MM.1S (cell line): ENCODE measurements around the gene UBE2D4.

Experiments
- DNase-seq: peaks from one replicate; pipeline ENCODE4 v3.0.0-alpha.2; 2015
- H2AFZ ChIP-seq: fragments of 300-600 bp; sonication (generic); 2 replicates; pipeline ENCODE4 v1.6.0; 2016; ENCODE audit warnings: antibody characterized with exemption, low read length
- H3F3A ChIP-seq: fragments of 300-600 bp; sonication (generic); 2 replicates; pipeline ENCODE4 v1.6.1; 2016; ENCODE audit warnings: mild to moderate bottlenecking, antibody characterized with exemption, low read length, moderate library complexity, mixed read lengths; ENCODE audit not compliant: insufficient read depth
- H3K27ac ChIP-seq: fragments of 300-600 bp; sonication (generic); 2 replicates; pipeline ENCODE4 v1.5.1; 2016; ENCODE audit warnings: mild to moderate bottlenecking, low read length
- H3K27me3 ChIP-seq: fragments of 300-600 bp; sonication (generic); replicated peaks from 2 replicates; pipeline ENCODE4 v1.6.0; 2016; ENCODE audit warnings: low read length; ENCODE audit not compliant: insufficient read depth
- H3K36me3 ChIP-seq: fragments of 300-600 bp; sonication (generic); replicated peaks from 2 replicates; pipeline ENCODE4 v1.6.1; 2016; ENCODE audit warnings: mild to moderate bottlenecking, low read length, mixed read lengths; ENCODE audit not compliant: insufficient read depth
- H3K4me1 ChIP-seq: fragments of 300-600 bp; sonication (generic); 2 replicates; pipeline ENCODE4 v1.6.1; 2016; ENCODE audit warnings: low read length, mixed read lengths
- H3K4me2 ChIP-seq: fragments of 300-600 bp; sonication (generic); 2 replicates; pipeline ENCODE4 v1.6.0; 2016; ENCODE audit warnings: low read depth, low read length
- H3K4me3 ChIP-seq: fragments of 300-600 bp; sonication (generic); 2 replicates; pipeline ENCODE4 v1.5.1; 2016; ENCODE audit warnings: low read length, mixed read lengths
- H3K79me2 ChIP-seq: fragments of 300-600 bp; sonication (generic); 2 replicates; pipeline ENCODE4 v1.6.1; 2016; ENCODE audit warnings: mixed run types, low read length, mixed read lengths
- H3K9ac ChIP-seq: fragments of 300-600 bp; sonication (generic); 2 replicates; pipeline ENCODE4 v1.6.1; 2016; ENCODE audit warnings: low read length, mixed read lengths
- H3K9me2 ChIP-seq: fragments of 300-600 bp; sonication (generic); replicated peaks from 2 replicates; pipeline ENCODE4 v1.6.1; 2016; ENCODE audit warnings: mild to moderate bottlenecking, low read length, mixed read lengths; ENCODE audit not compliant: insufficient read depth
- H3K9me3 ChIP-seq: fragments of 300-600 bp; sonication (generic); replicated peaks from 2 replicates; pipeline ENCODE4 v1.6.1; 2016; ENCODE audit warnings: mild to moderate bottlenecking, low read length, mixed read lengths; ENCODE audit not compliant: insufficient read depth
- H4K20me1 ChIP-seq: fragments of 300-600 bp; sonication (generic); 2 replicates; pipeline ENCODE4 v1.6.1; 2016; ENCODE audit warnings: mild to moderate bottlenecking, low read length, moderate library complexity, mixed read lengths; ENCODE audit not compliant: insufficient read depth
- EZH2 ChIP-seq: fragments of 300-600 bp; sonication (generic); optimal IDR thresholded peaks from 2 replicates; pipeline ENCODE3; 2017; ENCODE audit warnings: low read depth, mild to moderate bottlenecking, antibody characterized with exemption, low read length, mixed read lengths
- EZH2phosphoT487 ChIP-seq: fragments of 300-600 bp; sonication (generic); IDR thresholded peaks from 2 replicates; pipeline ENCODE4 v1.6.1; 2018; ENCODE audit warnings: antibody characterized with exemption, low read length
- TF ChIP-seq, protein P1 (sequence below): fragments of 300-600 bp; sonication (generic); IDR thresholded peaks from 2 replicates; pipeline ENCODE4 v1.5.1; 2016; ENCODE audit warnings: antibody characterized with exemption, low read length, mixed read lengths

Gene UBE2D4

DNA sequence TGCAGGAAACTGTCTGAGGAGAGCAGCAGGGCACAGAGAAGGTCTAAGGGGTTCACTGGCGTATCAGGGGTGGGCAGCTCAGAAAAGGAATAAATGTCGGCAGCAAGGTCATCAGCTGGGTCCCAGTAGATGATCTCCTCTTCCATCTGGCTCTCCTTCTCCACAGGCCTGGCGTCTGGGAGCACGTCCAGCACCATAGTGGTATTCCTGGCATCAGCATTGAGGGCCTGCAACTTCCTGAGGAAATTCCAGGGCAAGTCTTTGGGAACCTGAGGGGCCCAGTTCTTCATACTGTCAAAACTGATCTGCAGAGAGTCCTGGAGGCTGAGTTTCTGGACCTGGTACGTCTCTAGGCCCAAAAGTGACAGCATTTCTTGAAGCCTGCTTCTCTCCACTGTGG, 47.4 kb upstream of the UBE2D4 start:
- no peaks in the 10 kb centered on the region for H3K9me3 ChIP-seq
- no peaks in the 10 kb centered on the region for H3K27me3 ChIP-seq
- no peak overlapping the region for H3K9ac ChIP-seq
- H3F3A ChIP-seq: no peaks in the 10 kb centered on the region
- no peaks in the 10 kb centered on the region for H3K36me3 ChIP-seq
- no peaks in the 10 kb centered on the region for H3K9me2 ChIP-seq
- H3K79me2 ChIP-seq: no peaks in the 10 kb centered on the region
- H3K4me1 ChIP-seq: no peaks in the 10 kb centered on the region
- H2AFZ ChIP-seq: no peak overlapping the region
- H3K4me2 ChIP-seq: no peak overlapping the region
- no peak overlapping the region for H3K27ac ChIP-seq
- no peaks in the 10 kb centered on the region for H4K20me1 ChIP-seq
- H3K4me3 ChIP-seq: no peak overlapping the region
- DNase-seq: no peak
- TF ChIP-seq, protein P1, sequence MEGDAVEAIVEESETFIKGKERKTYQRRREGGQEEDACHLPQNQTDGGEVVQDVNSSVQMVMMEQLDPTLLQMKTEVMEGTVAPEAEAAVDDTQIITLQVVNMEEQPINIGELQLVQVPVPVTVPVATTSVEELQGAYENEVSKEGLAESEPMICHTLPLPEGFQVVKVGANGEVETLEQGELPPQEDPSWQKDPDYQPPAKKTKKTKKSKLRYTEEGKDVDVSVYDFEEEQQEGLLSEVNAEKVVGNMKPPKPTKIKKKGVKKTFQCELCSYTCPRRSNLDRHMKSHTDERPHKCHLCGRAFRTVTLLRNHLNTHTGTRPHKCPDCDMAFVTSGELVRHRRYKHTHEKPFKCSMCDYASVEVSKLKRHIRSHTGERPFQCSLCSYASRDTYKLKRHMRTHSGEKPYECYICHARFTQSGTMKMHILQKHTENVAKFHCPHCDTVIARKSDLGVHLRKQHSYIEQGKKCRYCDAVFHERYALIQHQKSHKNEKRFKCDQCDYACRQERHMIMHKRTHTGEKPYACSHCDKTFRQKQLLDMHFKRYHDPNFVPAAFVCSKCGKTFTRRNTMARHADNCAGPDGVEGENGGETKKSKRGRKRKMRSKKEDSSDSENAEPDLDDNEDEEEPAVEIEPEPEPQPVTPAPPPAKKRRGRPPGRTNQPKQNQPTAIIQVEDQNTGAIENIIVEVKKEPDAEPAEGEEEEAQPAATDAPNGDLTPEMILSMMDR: no peak
- no peak for TF ChIP-seq EZH2phosphoT487
- TF ChIP-seq EZH2: no peak

DNA sequence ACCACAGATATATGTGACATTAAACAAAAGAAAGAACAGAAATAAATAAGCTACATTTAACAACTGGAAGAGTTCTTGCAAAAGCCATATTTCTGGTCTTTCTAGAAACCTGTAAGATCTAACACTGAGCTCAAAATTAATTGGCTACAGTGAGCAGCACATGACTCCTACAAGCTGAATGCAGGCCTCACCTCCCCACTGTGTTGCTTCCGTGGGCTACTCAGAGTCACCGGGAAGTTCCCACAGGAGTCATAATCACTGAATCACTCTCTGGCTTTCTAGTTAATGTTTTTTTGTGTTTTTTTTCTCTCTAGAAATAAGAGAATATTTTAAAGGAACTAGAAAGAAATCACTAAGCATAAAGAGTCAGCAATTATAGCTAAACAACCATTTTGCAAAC, 46.8 kb upstream of the UBE2D4 start:
- Histone ChIP-seq H3K27ac (no peak overlapping the region), H3K9me3 (no peaks in the 10 kb centered on the region), H3K4me3 (no peak overlapping the region), H3F3A (no peaks in the 10 kb centered on the region), H3K9me2 (no peaks in the 10 kb centered on the region), H3K79me2 (no peaks in the 10 kb centered on the region), H2AFZ (no peak overlapping the region), H3K27me3 (no peaks in the 10 kb centered on the region), H4K20me1 (no peaks in the 10 kb centered on the region), H3K9ac (no peak overlapping the region), H3K4me1 (no peaks in the 10 kb centered on the region), H3K4me2 (no peak overlapping the region), H3K36me3 (no peaks in the 10 kb centered on the region)
- TF ChIP-seq, protein P1: no peak
- TF ChIP-seq EZH2phosphoT487 (no peak), EZH2 (no peak)
- DNase-seq: no peak

DNA sequence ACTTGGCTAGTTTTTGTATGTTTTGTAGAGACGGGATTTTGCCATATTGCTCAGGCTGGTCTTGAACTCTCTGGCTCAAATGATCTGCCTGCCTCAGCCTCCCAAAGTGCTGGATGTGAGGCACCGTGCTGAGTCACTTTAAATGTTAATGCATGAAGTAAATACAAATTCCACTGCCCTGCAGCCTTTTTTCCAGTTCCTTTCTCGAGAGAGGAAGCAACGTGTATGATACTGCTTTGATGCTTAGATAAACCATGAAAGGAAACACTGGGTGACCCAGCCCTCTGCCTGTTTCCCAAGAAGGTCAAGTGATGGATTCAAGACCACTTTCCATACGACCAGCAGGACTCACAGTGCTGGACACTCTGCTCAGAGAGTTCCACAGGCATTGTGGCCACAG, 45.6 kb upstream of the UBE2D4 start:
- Histone ChIP-seq H3K4me1 (no peaks in the 10 kb centered on the region), H3K4me2 (no peak overlapping the region), H3K79me2 (no peaks in the 10 kb centered on the region), H3K27me3 (no peaks in the 10 kb centered on the region), H3K27ac (no peak overlapping the region), H3K4me3 (no peak overlapping the region), H3K9me3 (no peaks in the 10 kb centered on the region), H3K9ac (no peak overlapping the region), H4K20me1 (no peaks in the 10 kb centered on the region), H2AFZ (no peak overlapping the region), H3K36me3 (no peaks in the 10 kb centered on the region; the same call in 1 of the 2 replicates), H3F3A (no peaks in the 10 kb centered on the region), H3K9me2 (no peaks in the 10 kb centered on the region)
- DNase-seq: no peak
- TF ChIP-seq, protein P1: no peak
- TF ChIP-seq EZH2phosphoT487: no peak
- no peak for TF ChIP-seq EZH2
